K562 (cell line): ENCODE measurements around the gene KNOP1. TPM values are rescaled to one million over a fixed set of nuclear protein-coding genes. Genes with fewer than 3 reads are reported as not detected.
A peak's percentile ranks its signal among the peaks of the same experiment; 100 is the strongest.

Source experiments
- CBX8 ChIP-seq: fragments of 200-600 bp; sonication (generic); IDR thresholded peaks from 2 replicates; pipeline ENCODE4 v1.6.1; 2012; ENCODE audit warnings: borderline replicate concordance, mixed run types, low read depth, mild to moderate bottlenecking, moderate library complexity, mixed read lengths, low read length, control low read depth, inconsistent platforms; ENCODE audit not compliant: poor library complexity, severe bottlenecking; ENCODE audit errors: extremely low read depth
- E2F6 ChIP-seq, 2 experiments: IDR thresholded peaks; 2 replicates each; pipeline ENCODE4 v1.6.1; 2011; ENCODE audit warnings: borderline replicate concordance in 1 of 2, control low read depth in 1 of 2, low read depth in 1 of 2, low read length in 1 of 2, mild to moderate bottlenecking in 1 of 2, mixed read lengths in 1 of 2, moderate library complexity in 1 of 2; ENCODE audit not compliant: insufficient read depth in 1 of 2, insufficient read length in 1 of 2, poor library complexity in 1 of 2, severe bottlenecking in 1 of 2; ENCODE audit errors: extremely low read depth in 1 of 2
- GTF2E2 ChIP-seq: fragments of 200-800 bp; sonication (Bioruptor generic); IDR thresholded peaks from 2 replicates; pipeline ENCODE4 v1.6.1; 2016; ENCODE audit warnings: missing genetic modification characterization, missing compliant biosample characterization
- HDAC1 ChIP-seq, 2 experiments: fragments of 450-650 bp; IDR thresholded peaks; 2 replicates each; pipeline ENCODE4 v1.6.1; 2016 to 2017; ENCODE audit warnings: inconsistent platforms in 1 of 2, mild to moderate bottlenecking in 1 of 2, moderate library complexity in 1 of 2
- MBD2 ChIP-seq: sonication (generic); IDR thresholded peaks from 2 replicates; pipeline ENCODE4 v1.6.1; 2016; ENCODE audit warnings: low read depth, borderline replicate concordance
- RFX7 ChIP-seq: fragments of 250-450 bp; sonication (Bioruptor Pico); IDR thresholded peaks from 2 replicates; pipeline ENCODE4 v1.5.1; 2021; ENCODE audit warnings: mild to moderate bottlenecking
- TFAM ChIP-seq: fragments of 250-450 bp; sonication (Bioruptor Pico); conservative IDR thresholded peaks from 2 replicates; pipeline ENCODE4 v1.5.0; 2021; ENCODE audit warnings: mild to moderate bottlenecking, moderate library complexity
- TFAP4 ChIP-seq: sonication (generic); formaldehyde crosslinking; IDR thresholded peaks from 2 replicates; pipeline ENCODE4 v1.8.0; 2022; ENCODE audit warnings: missing genetic modification reagents, mild to moderate bottlenecking, moderate library complexity, borderline replicate concordance
- TRIM25 ChIP-seq: fragments of 450-650 bp; IDR thresholded peaks from 2 replicates; pipeline ENCODE4 v1.7.0; 2016; ENCODE audit warnings: borderline replicate concordance
- ZBTB12 ChIP-seq: fragments of 250-450 bp; sonication (Bioruptor Pico); IDR thresholded peaks from 2 replicates; pipeline ENCODE4 v1.4.0; 2020
- ZNF224 ChIP-seq: sonication (generic); formaldehyde crosslinking; IDR thresholded peaks from 2 replicates; pipeline ENCODE4 v1.8.0; 2022; ENCODE audit warnings: mild to moderate bottlenecking, missing genetic modification reagents
- ZNF253 ChIP-seq: fragments of 250-450 bp; sonication (Bioruptor Pico); conservative IDR thresholded peaks from 2 replicates; pipeline ENCODE4 v1.6.1; 2021; ENCODE audit warnings: mild to moderate bottlenecking
- ZNF561 ChIP-seq: fragments of 450-650 bp; formaldehyde crosslinking; conservative IDR thresholded peaks from 2 replicates; pipeline ENCODE4 v1.4.0; 2020; ENCODE audit warnings: mild to moderate bottlenecking, moderate library complexity
- ZZZ3 ChIP-seq: fragments of 450-650 bp; IDR thresholded peaks from 2 replicates; pipeline ENCODE4 v1.6.1; 2016; ENCODE audit warnings: antibody characterized with exemption, mild to moderate bottlenecking, moderate library complexity
- polyA plus RNA-seq, 8 experiments: library from polyadenylated mRNA; depleted of rRNA in 4 of 8; stranded (reverse) in 5 of 8; unstranded in 3 of 8; fragments of >200 nt; fragmentation: Nextera tagmentation in 2 of 8; fragmentation: Illumina TruSeq in 1 of 8; extraction: Ambion mirVana in 2 of 8; extraction: Trizol in 1 of 8; gene quantifications; 2 replicates each; pipeline versions ENCODE4 v1.2.1 to v1.2.3, GENCODE V29; 2011 to 2014; ENCODE audit warnings: inconsistent platforms in 1 of 8, missing spikeins in 1 of 8
- total RNA-seq, 7 experiments: library from RNA; depleted of rRNA in 6 of 7; stranded (reverse); fragments of >200 nt in 6 of 7; fragmentation: Illumina TruSeq in 2 of 7; extraction: Trizol in 2 of 7; gene quantifications; 2 replicates each; pipeline versions ENCODE4 v1.2.1 to v1.2.3, GENCODE V29; 2011 to 2021; ENCODE audit warnings: low replicate concordance in 1 of 7
- TF ChIP-seq, protein P1 (sequence below), 2 experiments: IDR thresholded peaks; 2 replicates each; pipeline ENCODE4 v1.6.1; 2012; ENCODE audit warnings: improper control_type of control experiment in 2 of 2, low read depth in 2 of 2, low read length in 2 of 2, borderline replicate concordance in 1 of 2
- TF ChIP-seq, protein P2 (sequence below): sonication (generic); formaldehyde crosslinking; IDR thresholded peaks from 2 replicates; pipeline ENCODE4 v1.8.1; 2023; ENCODE audit warnings: mild to moderate bottlenecking, missing genetic modification reagents

The KNOP1 gene
- total and polyA plus RNA-seq, 9 of the 15 experiments (the other 6 are each of a cell fraction or from before 2014, with no cell fraction given), result 22.4 to 57.6 (median 39.3) TPM

- TF ChIP-seq E2F6 (IDR thresholded peaks at IDR 0.05; ENCODE audit: borderline replicate concordance in 1 of 2, extremely low read depth in 1 of 2, insufficient read depth in 1 of 2, insufficient read length in 1 of 2, low read depth in 1 of 2, low read length in 1 of 2, poor library complexity in 1 of 2, severe bottlenecking in 1 of 2), result peak; percentile 37 to 66
- peak; percentile 56 to 99; a peak in 3 of 4 replicates for TF ChIP-seq HDAC1 (IDR thresholded peaks at IDR 0.05)
- no peak for TF ChIP-seq ZNF253 (CRISPR knock-in tag)
- TF ChIP-seq ZNF224 (CRISPR knock-in tag), result no peak
- TF ChIP-seq, protein P1, sequence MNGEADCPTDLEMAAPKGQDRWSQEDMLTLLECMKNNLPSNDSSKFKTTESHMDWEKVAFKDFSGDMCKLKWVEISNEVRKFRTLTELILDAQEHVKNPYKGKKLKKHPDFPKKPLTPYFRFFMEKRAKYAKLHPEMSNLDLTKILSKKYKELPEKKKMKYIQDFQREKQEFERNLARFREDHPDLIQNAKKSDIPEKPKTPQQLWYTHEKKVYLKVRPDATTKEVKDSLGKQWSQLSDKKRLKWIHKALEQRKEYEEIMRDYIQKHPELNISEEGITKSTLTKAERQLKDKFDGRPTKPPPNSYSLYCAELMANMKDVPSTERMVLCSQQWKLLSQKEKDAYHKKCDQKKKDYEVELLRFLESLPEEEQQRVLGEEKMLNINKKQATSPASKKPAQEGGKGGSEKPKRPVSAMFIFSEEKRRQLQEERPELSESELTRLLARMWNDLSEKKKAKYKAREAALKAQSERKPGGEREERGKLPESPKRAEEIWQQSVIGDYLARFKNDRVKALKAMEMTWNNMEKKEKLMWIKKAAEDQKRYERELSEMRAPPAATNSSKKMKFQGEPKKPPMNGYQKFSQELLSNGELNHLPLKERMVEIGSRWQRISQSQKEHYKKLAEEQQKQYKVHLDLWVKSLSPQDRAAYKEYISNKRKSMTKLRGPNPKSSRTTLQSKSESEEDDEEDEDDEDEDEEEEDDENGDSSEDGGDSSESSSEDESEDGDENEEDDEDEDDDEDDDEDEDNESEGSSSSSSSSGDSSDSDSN (IDR thresholded peaks at IDR 0.05; ENCODE audit: borderline replicate concordance in 1 of 2, low read depth in 2 of 2, low read length in 2 of 2), result 0 out of 4 replicates have a peak, but pooled peaks of 1 of the 2 experiments have one; percentile 32
- TF ChIP-seq CBX8, result no peak
- no peak for TF ChIP-seq TFAM (CRISPR knock-in tag)
- TF ChIP-seq ZZZ3, result 0 out of 2 replicates have a peak, but pooled peaks have one; percentile 59
- TF ChIP-seq ZNF561 (CRISPR knock-in tag), result no peak
- TF ChIP-seq GTF2E2 (tag), result no peak
- no peak for TF ChIP-seq TRIM25
- no peak for TF ChIP-seq ZBTB12
- TF ChIP-seq, protein P2, sequence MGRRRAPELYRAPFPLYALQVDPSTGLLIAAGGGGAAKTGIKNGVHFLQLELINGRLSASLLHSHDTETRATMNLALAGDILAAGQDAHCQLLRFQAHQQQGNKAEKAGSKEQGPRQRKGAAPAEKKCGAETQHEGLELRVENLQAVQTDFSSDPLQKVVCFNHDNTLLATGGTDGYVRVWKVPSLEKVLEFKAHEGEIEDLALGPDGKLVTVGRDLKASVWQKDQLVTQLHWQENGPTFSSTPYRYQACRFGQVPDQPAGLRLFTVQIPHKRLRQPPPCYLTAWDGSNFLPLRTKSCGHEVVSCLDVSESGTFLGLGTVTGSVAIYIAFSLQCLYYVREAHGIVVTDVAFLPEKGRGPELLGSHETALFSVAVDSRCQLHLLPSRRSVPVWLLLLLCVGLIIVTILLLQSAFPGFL, result no peak
- no peak for TF ChIP-seq MBD2
- peak; percentile 94 for TF ChIP-seq TFAP4
- TF ChIP-seq RFX7 (CRISPR knock-in tag), result no peak
Observed at GRCh38 chr16:19717741-19718623, at the start of gene KNOP1, which contains the start of gene IQCK (continued).
